ENCODE measurements around the gene ZMYM5. TPM values are rescaled to one million over a fixed set of nuclear protein-coding genes. Genes with fewer than 3 reads are reported as not detected.

ZMYM5 gene
- total and polyA plus RNA-seq, 2 of the 13 experiments (the other 11 are each of a cell fraction or from before 2014, with no cell fraction given) = 7.8 to 9.4 TPM

DNA sequence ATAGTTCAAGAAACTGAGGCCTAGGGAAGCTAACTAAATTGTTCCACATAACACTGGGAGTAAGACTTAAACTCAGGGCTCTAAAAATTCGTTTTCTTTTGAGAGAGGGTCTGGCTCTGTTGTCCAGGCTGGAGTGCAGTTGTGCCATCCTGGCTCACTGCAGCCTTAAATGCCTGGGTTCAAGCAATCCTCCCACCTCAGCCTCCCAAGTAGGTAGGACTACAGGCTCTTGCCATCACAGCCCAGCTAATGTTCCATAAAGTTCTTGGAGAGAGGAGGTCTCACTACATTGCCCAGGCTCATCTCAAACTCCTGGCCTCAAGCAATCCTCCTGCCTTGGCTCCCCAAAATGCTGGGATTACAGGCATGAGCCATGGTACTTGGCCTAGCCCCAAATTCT, 10.7 kb downstream of the ZMYM5 start:
- H3K4me3 ChIP-seq (replicated peaks in 1 of 3; ENCODE audit: insufficient read depth in 1 of 3, low read depth in 2 of 3, low read length in 3 of 3) = no peak overlapping the region
- DNase-seq (ENCODE audit: low spot score) = no peak
- no peak overlapping the region for H3K9ac ChIP-seq (ENCODE audit: insufficient read depth, low read depth, low read length)
- H3K36me3 ChIP-seq (replicated peaks in 1 of 2; ENCODE audit: control insufficient read depth in 1 of 2, insufficient read depth in 2 of 2, low read length in 2 of 2) = peaks cover 2 to 22% of the 10 kb centered on the region in 2 experiments; a peak in 4 of 5 replicates
- H2AFZ ChIP-seq (ENCODE audit: low read length) = no peak overlapping the region
- H3K9me3 ChIP-seq (ENCODE audit: low read length) = no peaks in the 10 kb centered on the region
- H3K4me1 ChIP-seq (ENCODE audit: insufficient read depth, low read length) = no peaks in the 10 kb centered on the region
- no peak overlapping the region for H3K4me2 ChIP-seq (ENCODE audit: low read depth, low read length)
- CTCF ChIA-PET (ENCODE audit: low intra/inter-chr PET ratio, low total read pairs) = no interaction called here
- no peaks in the 10 kb centered on the region for H3K79me2 ChIP-seq (ENCODE audit: insufficient read depth, low read length)
- ATAC-seq = no peak
- TF ChIP-seq, protein P1, sequence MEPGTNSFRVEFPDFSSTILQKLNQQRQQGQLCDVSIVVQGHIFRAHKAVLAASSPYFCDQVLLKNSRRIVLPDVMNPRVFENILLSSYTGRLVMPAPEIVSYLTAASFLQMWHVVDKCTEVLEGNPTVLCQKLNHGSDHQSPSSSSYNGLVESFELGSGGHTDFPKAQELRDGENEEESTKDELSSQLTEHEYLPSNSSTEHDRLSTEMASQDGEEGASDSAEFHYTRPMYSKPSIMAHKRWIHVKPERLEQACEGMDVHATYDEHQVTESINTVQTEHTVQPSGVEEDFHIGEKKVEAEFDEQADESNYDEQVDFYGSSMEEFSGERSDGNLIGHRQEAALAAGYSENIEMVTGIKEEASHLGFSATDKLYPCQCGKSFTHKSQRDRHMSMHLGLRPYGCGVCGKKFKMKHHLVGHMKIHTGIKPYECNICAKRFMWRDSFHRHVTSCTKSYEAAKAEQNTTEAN (CRISPR knock-in tag; conservative IDR thresholded peaks at IDR 0.05) = no peak
- TF ChIP-seq, protein P2, sequence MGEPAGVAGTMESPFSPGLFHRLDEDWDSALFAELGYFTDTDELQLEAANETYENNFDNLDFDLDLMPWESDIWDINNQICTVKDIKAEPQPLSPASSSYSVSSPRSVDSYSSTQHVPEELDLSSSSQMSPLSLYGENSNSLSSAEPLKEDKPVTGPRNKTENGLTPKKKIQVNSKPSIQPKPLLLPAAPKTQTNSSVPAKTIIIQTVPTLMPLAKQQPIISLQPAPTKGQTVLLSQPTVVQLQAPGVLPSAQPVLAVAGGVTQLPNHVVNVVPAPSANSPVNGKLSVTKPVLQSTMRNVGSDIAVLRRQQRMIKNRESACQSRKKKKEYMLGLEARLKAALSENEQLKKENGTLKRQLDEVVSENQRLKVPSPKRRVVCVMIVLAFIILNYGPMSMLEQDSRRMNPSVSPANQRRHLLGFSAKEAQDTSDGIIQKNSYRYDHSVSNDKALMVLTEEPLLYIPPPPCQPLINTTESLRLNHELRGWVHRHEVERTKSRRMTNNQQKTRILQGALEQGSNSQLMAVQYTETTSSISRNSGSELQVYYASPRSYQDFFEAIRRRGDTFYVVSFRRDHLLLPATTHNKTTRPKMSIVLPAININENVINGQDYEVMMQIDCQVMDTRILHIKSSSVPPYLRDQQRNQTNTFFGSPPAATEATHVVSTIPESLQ (CRISPR knock-in tag; conservative IDR thresholded peaks at IDR 0.05) = no peak
- TF ChIP-seq, protein P3, sequence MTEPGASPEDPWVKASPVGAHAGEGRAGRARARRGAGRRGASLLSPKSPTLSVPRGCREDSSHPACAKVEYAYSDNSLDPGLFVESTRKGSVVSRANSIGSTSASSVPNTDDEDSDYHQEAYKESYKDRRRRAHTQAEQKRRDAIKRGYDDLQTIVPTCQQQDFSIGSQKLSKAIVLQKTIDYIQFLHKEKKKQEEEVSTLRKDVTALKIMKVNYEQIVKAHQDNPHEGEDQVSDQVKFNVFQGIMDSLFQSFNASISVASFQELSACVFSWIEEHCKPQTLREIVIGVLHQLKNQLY (CRISPR knock-in tag; IDR thresholded peaks at IDR 0.05) = no peak
- TF ChIP-seq, protein P4, sequence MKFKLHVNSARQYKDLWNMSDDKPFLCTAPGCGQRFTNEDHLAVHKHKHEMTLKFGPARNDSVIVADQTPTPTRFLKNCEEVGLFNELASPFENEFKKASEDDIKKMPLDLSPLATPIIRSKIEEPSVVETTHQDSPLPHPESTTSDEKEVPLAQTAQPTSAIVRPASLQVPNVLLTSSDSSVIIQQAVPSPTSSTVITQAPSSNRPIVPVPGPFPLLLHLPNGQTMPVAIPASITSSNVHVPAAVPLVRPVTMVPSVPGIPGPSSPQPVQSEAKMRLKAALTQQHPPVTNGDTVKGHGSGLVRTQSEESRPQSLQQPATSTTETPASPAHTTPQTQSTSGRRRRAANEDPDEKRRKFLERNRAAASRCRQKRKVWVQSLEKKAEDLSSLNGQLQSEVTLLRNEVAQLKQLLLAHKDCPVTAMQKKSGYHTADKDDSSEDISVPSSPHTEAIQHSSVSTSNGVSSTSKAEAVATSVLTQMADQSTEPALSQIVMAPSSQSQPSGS (CRISPR knock-in tag; IDR thresholded peaks at IDR 0.05) = no peak
- no peak for TF ChIP-seq HCFC1 (IDR thresholded peaks at IDR 0.05; ENCODE audit: low read depth, low read length)
- no peak for TF ChIP-seq RELA (CRISPR knock-in tag; IDR thresholded peaks at IDR 0.05)
- no peak for TF ChIP-seq FOSL1 (CRISPR knock-in tag; IDR thresholded peaks at IDR 0.05; ENCODE audit: borderline replicate concordance)
- TF ChIP-seq ZNF225 (CRISPR knock-in tag; IDR thresholded peaks at IDR 0.05) = no peak
- no peak for TF ChIP-seq ZNF777 (CRISPR knock-in tag; IDR thresholded peaks at IDR 0.05)
- no peak for TF ChIP-seq ZNF138 (CRISPR knock-in tag; IDR thresholded peaks at IDR 0.05; ENCODE audit: low read depth)
- no peak for TF ChIP-seq ZFP37 (CRISPR knock-in tag; IDR thresholded peaks at IDR 0.05; ENCODE audit: borderline replicate concordance)
- TF ChIP-seq ZNF546 (CRISPR knock-in tag; conservative IDR thresholded peaks at IDR 0.05) = no peak
- 50% methylated on average over 1 of the region's 1 CpG for WGBS (ENCODE audit: low lambda C conversion rate)
- H3K27me3 ChIP-seq (ENCODE audit: control insufficient read depth in 1 of 2, insufficient read depth in 2 of 2, low read length in 2 of 2) = no peaks in the 10 kb centered on the region
- no peak overlapping the region for H3K27ac ChIP-seq (ENCODE audit: extremely low read length, insufficient read depth, low read length)
- POLR2A ChIA-PET = interaction anchor here (1.3 kb wide), 1 partner anchor 11 kb away, joined by 3 read pairs; the partner anchor contains the start of gene ZMYM5
- intact Hi-C loops (cut with micrococcal nuclease; ENCODE audit: unreplicated experiment) = no loop called here
- FAIRE-seq = no peak
- in situ Hi-C loops (cut with HindIII; ENCODE audit: extremely low pct_ligation_motif_present, low pct_unique_long_range_greater_than_20kb) = no loop called here
- BruUV-seq (replicated peaks) = no TSS peak
- no peaks in the 10 kb centered on the region for H4K20me1 ChIP-seq (ENCODE audit: insufficient read depth, low read length)

Data from HepG2 (cell line).